Measurements from ENCODE around the gene NR2C2.
"Not testable (repeated sequence)": the region's sequence is repeated elsewhere in the genome, so short reads cannot be mapped to it uniquely, and the experiment has no call there.

Gene NR2C2

GRCh38 chr3:14900881-14901873 lies 46.2 kb upstream of the NR2C2 start:
- TF ChIP-seq GABPA (IDR thresholded peaks at IDR 0.05; ENCODE audit: low read depth) (no peak), POLR2AphosphoS5 (IDR thresholded peaks at IDR 0.05; ENCODE audit: low read depth) (no peak), CTCF (IDR thresholded peaks at IDR 0.05; ENCODE audit: insufficient read depth, low read length) (no peak), SPI1 (IDR thresholded peaks at IDR 0.05; ENCODE audit: borderline replicate concordance, low read depth) (no peak), REST (IDR thresholded peaks at IDR 0.05; ENCODE audit: insufficient replicate concordance, low read depth) (no peak)
- Histone ChIP-seq H3K27me3 (ENCODE audit: insufficient read depth, poor library complexity, severe bottlenecking) (no peaks in the 10 kb centered on the region), H3K4me3 (replicated peaks; ENCODE audit: insufficient read depth, low read length) (no peak overlapping the region), H3K27ac (replicated peaks) (no peak overlapping the region)
- DNase-seq (ENCODE audit: low read depth in 1 of 2, low spot score in 1 of 2) = no peak

GRCh38 chr3:14902719-14903118 lies 44.7 kb upstream of the NR2C2 start:
- Histone ChIP-seq H3K27ac (replicated peaks) (no peak overlapping the region), H3K4me3 (replicated peaks; ENCODE audit: insufficient read depth, low read length) (no peak overlapping the region), H3K27me3 (ENCODE audit: insufficient read depth, poor library complexity, severe bottlenecking) (no peaks in the 10 kb centered on the region)
- TF ChIP-seq REST (IDR thresholded peaks at IDR 0.05; ENCODE audit: insufficient replicate concordance, low read depth) = no peak
- TF ChIP-seq SPI1 (IDR thresholded peaks at IDR 0.05; ENCODE audit: borderline replicate concordance, low read depth) = no peak
- TF ChIP-seq GABPA (IDR thresholded peaks at IDR 0.05; ENCODE audit: low read depth) = no peak
- no peak for TF ChIP-seq POLR2AphosphoS5 (IDR thresholded peaks at IDR 0.05; ENCODE audit: low read depth)
- no peak for TF ChIP-seq CTCF (IDR thresholded peaks at IDR 0.05; ENCODE audit: insufficient read depth, low read length)
- no peak for DNase-seq (ENCODE audit: low read depth in 1 of 2, low spot score in 1 of 2)

GRCh38 chr3:14903501-14903900 lies 43.9 kb upstream of the NR2C2 start:
- not testable (repeated sequence) for H3K27ac ChIP-seq (replicated peaks); DNase-seq (ENCODE audit: low read depth in 1 of 2, low spot score in 1 of 2); H3K27me3 ChIP-seq (ENCODE audit: insufficient read depth, poor library complexity, severe bottlenecking); H3K4me3 ChIP-seq (replicated peaks; ENCODE audit: insufficient read depth, low read length)

GRCh38 chr3:14905055-14905657 lies 42.2 kb upstream of the NR2C2 start:
- TF ChIP-seq REST (IDR thresholded peaks at IDR 0.05; ENCODE audit: insufficient replicate concordance, low read depth) = no peak
- TF ChIP-seq POLR2AphosphoS5 (IDR thresholded peaks at IDR 0.05; ENCODE audit: low read depth) = no peak
- no peak for TF ChIP-seq CTCF (IDR thresholded peaks at IDR 0.05; ENCODE audit: insufficient read depth, low read length)
- TF ChIP-seq GABPA (IDR thresholded peaks at IDR 0.05; ENCODE audit: low read depth) = no peak
- no peak for TF ChIP-seq SPI1 (IDR thresholded peaks at IDR 0.05; ENCODE audit: borderline replicate concordance, low read depth)
- Histone ChIP-seq H3K4me3 (replicated peaks; ENCODE audit: insufficient read depth, low read length) (no peak overlapping the region), H3K27me3 (ENCODE audit: insufficient read depth, poor library complexity, severe bottlenecking) (no peaks in the 10 kb centered on the region), H3K27ac (replicated peaks) (no peak overlapping the region)
- no peak for DNase-seq (ENCODE audit: low read depth in 1 of 2, low spot score in 1 of 2)
